Stomach smooth muscle (tissue), 2 donors: ENCODE results near the gene DRG1.

Experiments
- H3K27ac ChIP-seq: one replicate; pipeline ENCODE4 v1.7.0; 2013; ENCODE audit warnings: mild to moderate bottlenecking, low read length, inconsistent platforms
- H3K27me3 ChIP-seq, 2 donors: one replicate each; pipeline ENCODE4 v1.7.0; 2013; ENCODE audit warnings: low read length in 2 of 2; ENCODE audit not compliant: insufficient read depth in 2 of 2, control insufficient read depth in 1 of 2
- H3K36me3 ChIP-seq, 2 donors: one replicate each; pipeline ENCODE4 v1.7.0; 2013; ENCODE audit warnings: low read length in 2 of 2; ENCODE audit not compliant: control insufficient read depth in 2 of 2, insufficient read depth in 2 of 2
- H3K4me1 ChIP-seq: one replicate; pipeline ENCODE4 v1.7.0; 2013; ENCODE audit warnings: low read length; ENCODE audit not compliant: control insufficient read depth, insufficient read depth
- H3K4me3 ChIP-seq, 2 donors: one replicate each; pipeline ENCODE4 v1.7.0; 2013; ENCODE audit warnings: low read length in 2 of 2
- H3K9ac ChIP-seq, 2 donors: one replicate each; pipeline ENCODE4 v1.7.0; 2013; ENCODE audit warnings: low read length in 2 of 2, mild to moderate bottlenecking in 1 of 2
- H3K9me3 ChIP-seq, 2 donors: one replicate each; pipeline ENCODE4 v1.7.0; 2013; ENCODE audit warnings: low read length in 2 of 2; ENCODE audit not compliant: control insufficient read depth in 2 of 2
- donor health status: healthy.
- donor health status: Pancreatic carcinoma.

DRG1 gene, protein sequence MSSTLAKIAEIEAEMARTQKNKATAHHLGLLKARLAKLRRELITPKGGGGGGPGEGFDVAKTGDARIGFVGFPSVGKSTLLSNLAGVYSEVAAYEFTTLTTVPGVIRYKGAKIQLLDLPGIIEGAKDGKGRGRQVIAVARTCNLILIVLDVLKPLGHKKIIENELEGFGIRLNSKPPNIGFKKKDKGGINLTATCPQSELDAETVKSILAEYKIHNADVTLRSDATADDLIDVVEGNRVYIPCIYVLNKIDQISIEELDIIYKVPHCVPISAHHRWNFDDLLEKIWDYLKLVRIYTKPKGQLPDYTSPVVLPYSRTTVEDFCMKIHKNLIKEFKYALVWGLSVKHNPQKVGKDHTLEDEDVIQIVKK

DNA sequence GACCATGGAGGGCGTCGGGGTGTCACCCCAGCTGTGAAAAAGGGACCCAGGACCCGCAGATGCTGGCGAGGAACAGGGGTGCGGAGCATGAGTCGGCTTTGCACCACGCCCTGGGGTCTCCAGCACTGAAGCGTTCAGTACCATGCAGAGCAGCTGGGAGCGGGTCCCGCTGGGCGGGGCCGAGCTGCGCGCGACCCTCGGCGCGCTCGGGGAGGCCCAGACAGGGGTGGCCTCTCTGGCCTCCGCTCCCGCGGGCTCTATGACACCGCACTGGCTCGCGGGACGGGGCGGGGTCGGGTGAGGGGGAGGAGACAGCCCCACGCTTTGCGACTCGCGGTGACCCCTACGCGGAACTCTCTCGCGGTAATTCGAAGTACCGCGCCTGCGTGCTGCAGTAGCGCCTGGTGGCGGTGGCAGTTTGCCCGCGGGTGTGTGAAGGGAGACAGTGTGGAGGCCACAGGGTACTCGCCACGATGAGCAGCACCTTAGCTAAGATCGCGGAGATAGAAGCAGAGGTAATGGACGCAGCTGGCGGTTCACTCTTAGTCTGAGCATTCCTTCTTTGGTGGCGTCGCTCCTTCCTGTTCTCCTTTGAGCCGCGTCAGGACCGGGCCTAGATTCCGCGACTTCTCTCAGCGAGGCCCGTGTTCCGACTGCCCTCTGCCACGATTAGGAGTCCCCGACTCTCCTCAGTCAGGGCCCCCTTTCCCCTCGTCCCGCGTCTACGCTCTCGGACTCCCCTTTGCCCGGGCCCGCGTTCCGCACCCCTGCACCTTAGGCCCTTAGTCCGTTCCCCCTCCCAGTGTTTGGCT, at the start of gene DRG1:
DRG1 (plus strand) TSS at position 394 of the 812 bp plus-strand sequence; CDS start at position 474, 80 bp downstream.
- peaks cover 6 to 7% of the 10 kb centered on the region in 2 donors for H3K36me3 ChIP-seq
- H3K4me1 ChIP-seq: peaks cover 18% of the 10 kb centered on the region
- H3K9ac ChIP-seq: peak within 1 kb of the TSS; percentile 97 to 99

DNA sequence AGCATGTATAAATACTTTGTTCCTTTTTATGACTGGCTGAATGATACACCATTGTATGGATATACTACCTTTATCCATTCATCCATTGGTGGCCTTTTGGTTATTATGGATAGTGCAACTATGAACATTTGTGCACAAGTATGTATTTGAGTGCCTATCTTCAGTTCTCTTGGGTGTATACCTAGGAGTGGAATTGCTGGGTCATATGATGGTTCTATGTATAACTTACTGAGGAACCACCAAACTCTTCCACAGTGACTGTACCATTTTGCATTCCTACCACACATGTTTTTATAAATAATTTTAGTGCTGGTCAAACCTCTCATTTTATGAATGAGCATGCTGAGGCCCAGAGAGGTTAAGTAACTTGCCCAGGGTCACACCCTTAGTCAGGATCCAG, 49.4 kb upstream of the DRG1 start:
- Histone ChIP-seq H3K27ac (no peak overlapping the region), H3K9me3 (no peaks in the 10 kb centered on the region), H3K9ac (no peak overlapping the region), H3K4me3 (no peak overlapping the region), H3K4me1 (peaks cover 13% of the 10 kb centered on the region), H3K27me3 (peaks cover 2 to 5% of the 10 kb centered on the region in 2 donors), H3K36me3 (no peaks in the 10 kb centered on the region)

More for the DNA sequence above, at the start of gene DRG1:
- H3K4me3 ChIP-seq: peak within 1 kb of the TSS; percentile 99
- H3K27ac ChIP-seq: peak within 1 kb of the TSS; percentile 80
- H3K9me3 ChIP-seq: no peaks in the 10 kb centered on the region
- H3K27me3 ChIP-seq: no peaks in the 10 kb centered on the region

DNA sequence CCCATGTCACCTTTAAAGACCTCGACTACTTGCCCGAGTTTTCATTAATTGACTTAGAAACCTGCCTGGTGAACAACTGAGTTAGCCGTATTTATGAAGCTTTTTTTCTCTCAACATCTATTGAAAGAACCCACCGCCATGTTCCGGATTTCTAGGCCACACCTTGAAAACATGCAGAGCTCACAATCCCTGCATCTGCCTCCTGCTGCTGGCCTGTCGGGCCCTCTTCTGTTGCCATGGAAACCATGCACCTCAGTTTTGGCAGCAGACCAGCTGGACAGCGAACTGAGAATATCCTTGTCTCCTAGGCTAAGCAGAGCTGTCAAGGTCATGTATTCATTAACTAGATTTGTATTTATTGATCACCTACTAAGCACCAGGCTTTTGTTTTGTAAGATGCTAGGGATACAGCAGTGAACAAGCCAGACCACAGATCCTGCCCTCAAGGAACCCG, 49.0 kb upstream of the DRG1 start:
- Histone ChIP-seq H3K27ac (no peak overlapping the region), H3K4me1 (peaks cover 10% of the 10 kb centered on the region), H3K9ac (no peak overlapping the region), H3K36me3 (no peaks in the 10 kb centered on the region), H3K4me3 (no peak overlapping the region), H3K9me3 (no peaks in the 10 kb centered on the region), H3K27me3 (peaks cover 2 to 6% of the 10 kb centered on the region in 2 donors)

DNA sequence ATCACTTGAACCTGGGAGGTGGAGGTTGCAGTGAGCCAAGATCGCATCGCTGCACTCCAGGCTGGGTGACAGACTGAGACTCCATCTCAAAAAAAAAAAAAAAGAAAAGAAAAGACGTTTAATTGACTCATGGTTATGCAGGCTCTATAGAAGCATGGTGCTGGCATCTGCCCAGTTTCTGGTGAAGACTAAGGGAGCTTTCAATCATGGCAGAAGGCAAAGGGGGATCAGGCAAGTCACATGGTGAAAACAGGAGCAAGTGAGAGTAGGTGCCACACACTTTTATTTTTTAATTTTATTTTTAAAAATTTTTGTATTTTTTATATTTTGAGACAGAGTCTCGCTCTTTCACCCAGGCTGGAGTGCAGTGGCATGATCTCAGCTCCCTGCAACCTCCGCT, 44.9 kb upstream of the DRG1 start:
- no peak overlapping the region for H3K4me3 ChIP-seq
- no peak overlapping the region for H3K9ac ChIP-seq
- no peak overlapping the region for H3K27ac ChIP-seq
- no peaks in the 10 kb centered on the region for H3K4me1 ChIP-seq
- H3K9me3 ChIP-seq: no peaks in the 10 kb centered on the region
- H3K27me3 ChIP-seq: peaks cover 2 to 10% of the 10 kb centered on the region in 2 donors
- no peaks in the 10 kb centered on the region for H3K36me3 ChIP-seq

DNA sequence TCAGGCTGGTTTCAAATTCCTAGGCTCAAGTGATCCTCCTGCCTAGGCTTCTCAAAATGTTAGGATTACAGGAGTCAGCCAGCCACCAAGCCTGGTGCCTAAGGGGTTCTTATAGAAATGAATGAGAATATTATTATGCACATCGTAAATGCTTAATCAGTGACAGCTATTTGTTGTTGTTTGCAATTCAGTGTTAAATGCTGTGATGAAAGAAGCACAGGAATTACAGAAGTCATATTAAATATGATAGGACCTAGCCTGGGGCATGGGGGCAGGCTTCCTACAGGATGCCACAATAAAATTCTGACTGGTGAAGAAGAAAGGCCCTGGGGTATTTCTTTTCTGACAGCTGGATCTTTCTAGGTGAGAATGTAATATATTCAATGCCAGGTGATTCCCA, 39.4 kb upstream of the DRG1 start:
- H3K4me3 ChIP-seq: no peak overlapping the region
- H3K36me3 ChIP-seq: no peaks in the 10 kb centered on the region
- H3K4me1 ChIP-seq: no peaks in the 10 kb centered on the region
- H3K27ac ChIP-seq: no peak overlapping the region
- H3K9me3 ChIP-seq: no peaks in the 10 kb centered on the region
- H3K9ac ChIP-seq: no peak overlapping the region
- H3K27me3 ChIP-seq: peaks cover 0 to 5% of the 10 kb centered on the region in 2 donors

DNA sequence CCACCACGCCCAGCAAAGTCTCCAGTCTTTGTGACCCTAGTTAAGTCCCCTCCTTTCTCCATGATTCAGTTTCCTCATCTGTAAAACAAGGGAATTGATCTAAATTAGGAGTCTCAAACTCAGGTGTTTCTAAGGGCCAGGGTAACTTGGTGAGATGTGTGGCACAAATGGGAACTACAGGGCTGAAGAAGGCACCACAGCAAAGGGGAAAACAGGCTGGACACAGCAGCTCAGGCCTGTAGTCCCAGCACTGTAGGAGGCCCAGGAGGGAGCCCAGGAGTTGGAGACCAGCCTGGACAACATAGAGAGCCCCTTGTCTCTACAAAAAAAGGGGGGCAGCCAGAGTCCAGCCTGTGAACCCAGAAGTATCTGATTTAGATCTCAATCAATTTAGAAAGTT, 37.7 kb upstream of the DRG1 start:
- no peaks in the 10 kb centered on the region for H3K36me3 ChIP-seq
- no peaks in the 10 kb centered on the region for H3K4me1 ChIP-seq
- no peaks in the 10 kb centered on the region for H3K9me3 ChIP-seq
- H3K4me3 ChIP-seq: no peak overlapping the region
- H3K27me3 ChIP-seq: peaks cover 0 to 2% of the 10 kb centered on the region in 2 donors
- no peak overlapping the region for H3K27ac ChIP-seq
- H3K9ac ChIP-seq: no peak overlapping the region

DNA sequence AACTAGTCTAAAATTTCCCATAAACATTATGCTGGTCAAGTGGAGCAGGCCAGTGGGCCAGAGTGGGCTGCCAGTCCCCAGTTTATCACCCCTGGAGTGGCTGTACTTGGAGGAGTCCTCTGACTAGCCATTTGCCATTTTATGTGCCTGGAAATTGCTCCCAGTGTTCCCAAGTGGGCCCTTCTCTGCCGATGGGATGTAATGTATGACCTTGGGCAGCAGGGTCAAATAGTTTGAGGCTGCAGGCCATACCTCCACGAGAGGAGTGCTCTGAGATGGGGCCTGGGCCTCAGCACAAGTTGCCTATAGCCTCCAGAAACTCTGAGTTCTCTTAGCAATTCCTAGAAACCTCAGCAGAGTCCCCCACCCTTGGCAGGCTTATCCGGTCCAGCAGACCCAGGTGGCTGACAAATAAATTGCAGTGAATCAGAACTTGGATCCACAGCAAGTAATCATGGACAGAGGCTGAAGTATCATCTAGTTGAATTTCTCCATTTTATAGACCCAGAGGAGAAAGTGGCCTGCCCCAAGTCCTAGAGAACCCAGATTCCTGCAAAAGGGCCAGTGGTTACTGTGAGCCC, 35.4 kb upstream of the DRG1 start:
- Histone ChIP-seq H3K9ac (no peak overlapping the region), H3K27me3 (no peaks in the 10 kb centered on the region), H3K27ac (no peak overlapping the region), H3K36me3 (no peaks in the 10 kb centered on the region), H3K9me3 (no peaks in the 10 kb centered on the region), H3K4me1 (no peaks in the 10 kb centered on the region), H3K4me3 (no peak overlapping the region)

DNA sequence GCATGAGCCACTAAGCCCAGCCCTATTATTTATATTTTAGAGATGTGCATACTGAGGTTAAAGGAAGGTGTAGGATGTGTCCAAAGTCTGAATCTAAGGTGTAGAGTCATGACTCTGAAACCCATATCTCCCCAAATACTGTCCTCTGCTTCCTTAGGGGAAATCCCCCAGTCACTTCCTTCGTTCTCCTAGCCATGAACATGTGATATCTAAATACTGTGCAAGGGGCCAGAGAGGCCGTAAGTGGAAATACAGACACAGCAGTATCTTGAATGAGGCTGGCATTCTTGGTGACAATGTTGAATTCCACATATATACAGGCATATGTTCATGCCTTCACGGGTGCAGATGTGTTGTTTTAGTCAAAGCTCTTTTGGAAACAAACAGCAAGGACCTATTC, 32.0 kb upstream of the DRG1 start:
- Histone ChIP-seq H3K4me1 (no peaks in the 10 kb centered on the region), H3K9me3 (no peaks in the 10 kb centered on the region), H3K27ac (no peak overlapping the region), H3K27me3 (no peaks in the 10 kb centered on the region), H3K36me3 (no peaks in the 10 kb centered on the region), H3K4me3 (no peak overlapping the region), H3K9ac (no peak overlapping the region)

DNA sequence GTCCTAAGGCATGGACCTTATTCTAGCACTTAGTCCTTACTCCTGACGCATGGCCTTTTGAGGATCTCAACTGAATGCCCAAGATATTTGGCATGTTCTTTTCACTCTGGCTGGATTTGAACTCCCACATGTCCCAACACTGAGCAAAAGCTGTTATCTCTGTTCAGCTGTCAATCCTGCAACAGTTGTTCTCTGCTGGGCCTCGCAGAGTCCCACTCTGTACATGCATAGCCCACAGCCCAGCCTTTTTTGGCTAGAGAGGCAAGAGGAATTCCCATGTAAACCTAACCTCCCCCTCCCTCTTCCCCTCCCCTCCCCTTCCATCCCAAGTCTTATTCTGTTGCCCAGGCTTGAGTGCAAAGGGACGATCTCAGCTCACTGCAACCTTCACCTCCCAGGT, 21.8 kb upstream of the DRG1 start:
- Histone ChIP-seq H3K27me3 (no peaks in the 10 kb centered on the region), H3K9me3 (no peaks in the 10 kb centered on the region), H3K36me3 (no peaks in the 10 kb centered on the region), H3K4me3 (no peak overlapping the region), H3K27ac (no peak overlapping the region), H3K4me1 (no peaks in the 10 kb centered on the region), H3K9ac (no peak overlapping the region)

DNA sequence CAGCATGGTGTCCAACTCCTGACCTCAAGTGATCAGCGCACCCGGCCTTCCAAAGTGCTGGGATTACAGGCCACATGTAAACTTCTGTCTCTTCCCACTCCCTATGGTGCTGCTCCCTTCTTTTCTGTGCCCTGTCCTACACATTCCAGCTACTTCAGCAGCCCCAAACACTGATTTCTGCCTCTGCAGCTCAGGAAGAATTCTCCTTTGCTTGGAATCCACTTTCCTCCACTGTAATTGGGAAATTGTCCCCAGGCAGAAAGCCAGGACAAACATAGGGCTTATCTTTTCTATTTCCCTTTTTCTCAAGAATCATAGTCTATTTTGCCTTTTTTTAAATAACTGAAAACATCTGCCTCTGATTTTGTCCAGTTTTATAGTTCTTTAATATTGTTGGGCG, 21.3 kb upstream of the DRG1 start:
- no peaks in the 10 kb centered on the region for H3K27me3 ChIP-seq
- no peak overlapping the region for H3K9ac ChIP-seq
- H3K27ac ChIP-seq: no peak overlapping the region
- no peaks in the 10 kb centered on the region for H3K36me3 ChIP-seq
- no peaks in the 10 kb centered on the region for H3K9me3 ChIP-seq
- no peak overlapping the region for H3K4me3 ChIP-seq
- no peaks in the 10 kb centered on the region for H3K4me1 ChIP-seq
